ENCODE data around the gene MND1. TPM values are rescaled to one million over a fixed set of nuclear protein-coding genes. Genes with fewer than 3 reads are reported as not detected.

MND1 gene
- total RNA-seq, 2 donors from 2014 or later, result 3.0 TPM; not detected in 1

DNA sequence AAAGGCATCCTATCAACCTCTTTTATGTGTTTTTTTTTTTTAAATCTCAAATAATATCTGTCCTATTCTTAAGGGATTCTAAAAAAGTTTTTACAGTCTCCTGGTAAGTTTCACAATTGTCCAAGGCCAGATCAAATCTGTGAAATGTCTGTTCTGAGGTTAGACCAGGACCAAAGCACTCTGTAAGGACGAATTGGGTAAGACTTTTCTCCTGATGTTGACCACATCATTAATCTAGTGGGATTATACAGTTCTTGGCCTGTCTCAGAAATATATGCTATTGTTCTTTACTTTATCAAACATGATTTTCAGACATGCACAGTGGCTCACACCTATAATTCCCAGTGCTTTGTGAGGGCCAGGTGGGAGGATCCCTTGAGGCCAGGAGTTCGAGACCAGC lies 75.9 kb downstream of the MND1 start:
- Histone ChIP-seq H3K4me1 (ENCODE audit: control insufficient read depth in 1 of 2, low read depth in 2 of 2) (no peaks in the 10 kb centered on the region), H3K36me3 (no peaks in the 10 kb centered on the region), H3K9me3 (no peaks in the 10 kb centered on the region), H3K4me3 (no peak overlapping the region), H3K27ac (no peak overlapping the region), H3K27me3 (replicated peaks; ENCODE audit: insufficient read depth) (no peaks in the 10 kb centered on the region)
- no peak for DNase-seq (ENCODE audit: low spot score)
- ATAC-seq (ENCODE audit: insufficient number of reproducible peaks, low FRiP score, low read depth), result no peak
- TF ChIP-seq, protein P1, sequence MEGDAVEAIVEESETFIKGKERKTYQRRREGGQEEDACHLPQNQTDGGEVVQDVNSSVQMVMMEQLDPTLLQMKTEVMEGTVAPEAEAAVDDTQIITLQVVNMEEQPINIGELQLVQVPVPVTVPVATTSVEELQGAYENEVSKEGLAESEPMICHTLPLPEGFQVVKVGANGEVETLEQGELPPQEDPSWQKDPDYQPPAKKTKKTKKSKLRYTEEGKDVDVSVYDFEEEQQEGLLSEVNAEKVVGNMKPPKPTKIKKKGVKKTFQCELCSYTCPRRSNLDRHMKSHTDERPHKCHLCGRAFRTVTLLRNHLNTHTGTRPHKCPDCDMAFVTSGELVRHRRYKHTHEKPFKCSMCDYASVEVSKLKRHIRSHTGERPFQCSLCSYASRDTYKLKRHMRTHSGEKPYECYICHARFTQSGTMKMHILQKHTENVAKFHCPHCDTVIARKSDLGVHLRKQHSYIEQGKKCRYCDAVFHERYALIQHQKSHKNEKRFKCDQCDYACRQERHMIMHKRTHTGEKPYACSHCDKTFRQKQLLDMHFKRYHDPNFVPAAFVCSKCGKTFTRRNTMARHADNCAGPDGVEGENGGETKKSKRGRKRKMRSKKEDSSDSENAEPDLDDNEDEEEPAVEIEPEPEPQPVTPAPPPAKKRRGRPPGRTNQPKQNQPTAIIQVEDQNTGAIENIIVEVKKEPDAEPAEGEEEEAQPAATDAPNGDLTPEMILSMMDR (IDR thresholded peaks at IDR 0.05), result no peak

DNA sequence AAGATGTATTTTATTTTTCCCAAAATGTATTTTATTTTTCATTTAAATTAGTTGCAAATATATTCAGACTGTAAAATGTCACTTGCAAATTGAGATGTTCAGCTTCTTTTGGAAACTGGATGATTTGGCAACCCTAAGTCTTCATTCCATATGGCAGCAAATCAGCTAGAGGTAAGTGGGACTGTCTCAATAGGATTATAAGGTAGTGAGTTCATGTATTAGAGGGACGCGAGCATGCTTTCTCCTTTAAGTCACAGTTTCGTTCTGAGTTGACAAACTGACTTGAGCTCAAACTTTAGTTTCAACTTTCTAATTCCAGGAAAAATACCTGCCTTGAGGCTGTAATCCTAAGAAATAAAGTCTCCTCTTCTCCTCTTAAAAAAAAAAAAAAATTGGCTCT lies 77.5 kb downstream of the MND1 start:
- Histone ChIP-seq H3K9me3 (no peaks in the 10 kb centered on the region), H3K27ac (no peak overlapping the region), H3K4me3 (no peak overlapping the region), H3K4me1 (ENCODE audit: control insufficient read depth in 1 of 2, low read depth in 2 of 2) (no peaks in the 10 kb centered on the region), H3K36me3 (no peaks in the 10 kb centered on the region), H3K27me3 (replicated peaks; ENCODE audit: insufficient read depth) (no peaks in the 10 kb centered on the region)
- ATAC-seq (ENCODE audit: insufficient number of reproducible peaks, low FRiP score, low read depth) (no peak), DNase-seq (ENCODE audit: low spot score) (no peak)
- TF ChIP-seq, protein P1 (IDR thresholded peaks at IDR 0.05), result no peak

DNA sequence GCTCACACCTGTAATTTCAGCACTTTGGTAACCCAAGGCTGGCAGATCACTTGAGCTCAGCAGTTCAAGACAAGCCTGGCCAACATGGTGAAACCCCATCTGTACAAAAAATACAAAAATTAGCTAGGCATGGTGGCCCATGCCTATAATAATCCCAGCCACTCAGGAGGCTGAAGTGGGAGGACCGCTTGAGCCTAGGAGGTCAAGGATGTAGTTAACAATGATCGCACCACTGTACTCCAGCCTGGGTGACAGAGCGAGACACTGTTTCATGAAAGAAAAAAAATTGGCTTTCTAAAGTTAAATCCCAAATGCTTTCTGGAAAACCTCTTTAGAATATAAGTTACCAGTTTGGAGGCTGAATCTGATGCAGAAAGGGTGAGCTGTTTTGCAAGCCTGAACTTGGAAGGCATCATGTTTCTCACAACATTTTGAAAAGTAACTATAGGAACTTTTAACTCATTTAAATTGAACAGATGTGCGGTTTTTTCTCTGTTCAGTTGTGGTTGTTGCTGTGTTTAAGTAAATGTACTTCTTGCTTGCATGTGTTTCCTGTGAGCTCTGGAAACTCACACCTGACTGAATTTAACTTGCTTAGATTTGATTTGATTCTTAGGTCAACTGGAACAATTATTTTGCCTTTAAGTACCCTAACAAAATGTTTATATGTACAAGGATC lies 81.9 kb downstream of the MND1 start:
- Histone ChIP-seq H3K4me1 (ENCODE audit: control insufficient read depth in 1 of 2, low read depth in 2 of 2) (peaks cover 6 to 28% of the 10 kb centered on the region in 2 donors), H3K9me3 (no peaks in the 10 kb centered on the region), H3K27me3 (replicated peaks; ENCODE audit: insufficient read depth) (no peaks in the 10 kb centered on the region), H3K4me3 (no peak overlapping the region), H3K36me3 (no peaks in the 10 kb centered on the region), H3K27ac (no peak overlapping the region)
- DNase-seq (ENCODE audit: low spot score), result no peak
- ATAC-seq (ENCODE audit: insufficient number of reproducible peaks, low FRiP score, low read depth), result no peak
- TF ChIP-seq, protein P1 (IDR thresholded peaks at IDR 0.05), result no peak

DNA sequence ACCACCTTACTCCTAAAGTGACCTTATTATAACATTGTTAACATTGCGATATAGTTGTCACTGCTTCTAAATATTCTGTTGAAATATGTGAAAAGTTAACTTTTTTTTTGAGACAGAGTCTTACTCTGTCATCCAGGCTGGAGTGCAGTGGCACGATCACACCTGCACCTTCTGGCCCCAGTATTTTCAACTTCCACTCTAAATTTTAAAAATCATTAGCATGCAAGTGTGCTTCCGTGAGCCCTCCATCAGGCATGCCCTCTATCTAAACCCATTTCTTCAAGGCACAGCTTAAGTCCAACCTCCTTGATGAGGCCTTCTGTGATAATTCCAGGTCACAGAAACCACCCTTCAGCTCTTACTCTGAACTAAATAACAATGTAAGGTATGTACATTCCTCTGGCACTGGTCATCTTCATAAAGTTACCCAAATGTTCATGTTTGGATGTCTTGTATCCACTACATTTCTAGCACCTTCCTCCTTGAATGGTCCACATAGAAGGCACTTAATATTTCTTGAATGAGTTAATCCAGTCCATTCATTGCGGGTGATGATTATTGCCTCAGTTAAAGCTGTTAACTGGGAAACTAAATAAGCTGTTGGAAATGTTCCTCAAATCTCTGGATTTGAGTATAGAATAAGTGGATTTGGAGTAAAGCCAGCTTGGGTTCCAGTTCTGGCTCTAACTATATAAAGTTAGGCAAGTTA lies 83.0 kb downstream of the MND1 start:
- peaks cover 6 to 28% of the 10 kb centered on the region in 2 donors for H3K4me1 ChIP-seq (ENCODE audit: control insufficient read depth in 1 of 2, low read depth in 2 of 2)
- H3K9me3 ChIP-seq, result no peaks in the 10 kb centered on the region
- no peak for DNase-seq (ENCODE audit: low spot score)
- H3K27me3 ChIP-seq (replicated peaks; ENCODE audit: insufficient read depth), result no peaks in the 10 kb centered on the region
- no peaks in the 10 kb centered on the region for H3K36me3 ChIP-seq
- ATAC-seq (ENCODE audit: insufficient number of reproducible peaks, low FRiP score, low read depth), result no peak
- TF ChIP-seq, protein P1 (IDR thresholded peaks at IDR 0.05), result no peak
- H3K27ac ChIP-seq, result peak overlapping the region in 1 of 2 donors; percentile 33
- no peak overlapping the region for H3K4me3 ChIP-seq

DNA sequence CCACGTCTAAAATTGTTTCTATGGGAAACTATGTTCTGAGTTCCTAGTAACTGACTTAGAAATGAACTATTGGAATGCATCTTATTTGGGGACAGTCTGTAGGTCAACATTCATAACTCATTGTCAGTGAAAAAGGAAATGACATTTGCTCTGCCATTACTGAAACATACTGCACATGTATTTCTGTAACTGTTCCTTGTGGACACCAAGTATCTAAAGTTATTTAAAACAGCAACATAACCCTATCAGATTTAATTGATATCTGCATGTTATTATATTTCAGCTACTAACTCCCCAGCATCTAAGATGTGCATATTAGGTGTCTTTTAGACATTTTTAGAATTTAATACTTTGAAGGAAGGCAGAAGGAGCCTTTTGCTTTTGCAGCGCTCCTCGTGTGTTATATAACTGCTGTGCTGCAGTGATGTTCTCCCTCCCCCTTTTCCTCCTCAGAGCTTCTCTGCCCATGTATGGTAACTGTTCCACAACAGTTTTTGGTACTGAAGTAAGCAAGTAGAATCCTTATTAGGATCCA lies 84.5 kb downstream of the MND1 start:
- H3K27me3 ChIP-seq (replicated peaks; ENCODE audit: insufficient read depth), result no peaks in the 10 kb centered on the region
- DNase-seq (ENCODE audit: low spot score) (no peak), ATAC-seq (ENCODE audit: insufficient number of reproducible peaks, low FRiP score, low read depth) (peak; percentile 57)
- peak overlapping the region; percentile 33 to 59 for H3K27ac ChIP-seq
- H3K9me3 ChIP-seq, result no peaks in the 10 kb centered on the region
- H3K4me1 ChIP-seq (ENCODE audit: control insufficient read depth in 1 of 2, low read depth in 2 of 2), result peaks cover 9 to 28% of the 10 kb centered on the region in 2 donors
- H3K36me3 ChIP-seq, result no peaks in the 10 kb centered on the region
- TF ChIP-seq, protein P1 (IDR thresholded peaks at IDR 0.05), result no peak
- peak overlapping the region; percentile 27 for H3K4me3 ChIP-seq

Measured in thoracic aorta (tissue), 2 donors.